ENCODE measurements around the gene MBP.
"Not testable (repeated sequence)": the region's sequence is repeated elsewhere in the genome, so short reads cannot be mapped to it uniquely, and the experiment has no call there.

The MBP gene

DNA sequence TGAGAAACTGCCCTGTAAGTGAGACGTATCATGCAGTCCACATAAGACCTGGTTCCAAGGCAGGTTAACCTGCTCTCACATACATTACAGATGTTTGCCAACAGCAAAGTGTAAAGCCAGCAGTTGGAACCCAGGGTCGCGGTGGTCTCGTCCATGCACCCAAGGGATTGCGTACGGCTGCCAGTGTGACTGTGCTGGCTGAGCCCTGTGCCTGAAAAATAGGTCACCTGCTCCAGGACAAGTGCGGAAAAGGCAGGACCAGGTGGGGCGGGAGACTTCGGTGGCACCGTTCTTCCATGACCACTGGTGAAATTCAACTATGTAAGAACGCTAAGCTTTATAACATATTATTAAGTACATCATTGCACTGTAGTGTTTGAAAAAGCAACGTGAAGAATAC, 110.5 kb downstream of the MBP start:
- H4K20me1 ChIP-seq (ENCODE audit: insufficient read depth) = no peaks in the 10 kb centered on the region
- TF ChIP-seq CTCF (conservative IDR thresholded peaks at IDR 0.05; ENCODE audit: low read depth, low read length) = no peak

DNA sequence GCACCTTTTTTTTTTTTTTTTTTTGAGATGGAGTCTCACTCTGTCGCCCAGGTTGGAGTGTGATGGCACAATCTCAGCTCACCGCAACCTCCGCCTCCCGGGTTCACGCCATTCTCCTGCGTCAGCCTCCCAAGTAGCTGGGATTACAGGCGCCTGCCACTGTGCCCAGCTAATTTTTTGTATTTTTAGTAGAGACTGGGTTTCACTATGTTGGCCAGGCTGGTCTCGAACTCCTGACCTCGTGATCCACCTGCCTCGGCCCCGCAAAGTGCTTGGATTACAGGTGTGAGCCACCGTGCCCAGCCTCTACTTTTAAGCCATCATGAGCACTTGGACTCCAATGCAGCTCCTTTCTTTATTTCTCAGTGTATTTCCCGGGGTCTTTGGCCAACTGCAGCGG, 111.1 kb downstream of the MBP start:
- not testable (repeated sequence) for H3K27ac ChIP-seq; H3K9ac ChIP-seq; H3K4me3 ChIP-seq (IDR thresholded peaks at IDR 0.05; ENCODE audit: insufficient read depth, low read depth, low read length); H3K27me3 ChIP-seq (ENCODE audit: insufficient read depth, low read depth); H4K20me1 ChIP-seq (ENCODE audit: insufficient read depth); H3K36me3 ChIP-seq (ENCODE audit: insufficient read depth); H3K4me2 ChIP-seq; H3K4me1 ChIP-seq (ENCODE audit: low read depth, poor library complexity, severe bottlenecking); H3K79me2 ChIP-seq (ENCODE audit: insufficient read depth, low read depth); H2AFZ ChIP-seq (ENCODE audit: low read depth)

More for the DNA sequence above, 110.5 kb downstream of the MBP start:
- Histone ChIP-seq H3K36me3 (ENCODE audit: insufficient read depth) (no peaks in the 10 kb centered on the region), H2AFZ (ENCODE audit: low read depth) (no peak overlapping the region), H3K27ac (no peak overlapping the region), H3K27me3 (ENCODE audit: insufficient read depth, low read depth) (no peaks in the 10 kb centered on the region), H3K79me2 (ENCODE audit: insufficient read depth, low read depth) (no peaks in the 10 kb centered on the region), H3K4me1 (ENCODE audit: low read depth, poor library complexity, severe bottlenecking) (no peaks in the 10 kb centered on the region), H3K4me2 (no peak overlapping the region), H3K9ac (no peak overlapping the region), H3K4me3 (IDR thresholded peaks at IDR 0.05; ENCODE audit: insufficient read depth, low read depth, low read length) (no peak overlapping the region)

DNA sequence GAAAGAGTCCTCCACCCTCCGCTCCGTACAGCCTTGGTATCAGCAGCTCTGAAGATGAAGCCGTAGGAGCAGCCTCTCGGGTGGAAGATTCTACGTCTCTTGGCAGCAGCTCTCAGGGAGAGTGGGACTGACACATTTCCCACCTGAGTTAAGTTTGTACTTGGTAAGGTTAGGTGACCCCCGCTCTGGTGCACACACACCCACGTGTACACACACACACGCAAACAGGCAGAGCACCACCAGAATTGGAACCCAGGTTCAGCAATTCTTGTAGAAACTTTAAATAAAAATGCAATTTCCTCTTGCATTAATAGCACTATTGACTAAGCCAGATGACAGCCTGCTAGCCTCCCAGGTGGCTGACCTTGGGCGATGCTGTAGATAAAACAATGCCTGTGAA, 111.5 kb downstream of the MBP start:
- no peak overlapping the region for H3K4me2 ChIP-seq
- H3K36me3 ChIP-seq (ENCODE audit: insufficient read depth) = no peaks in the 10 kb centered on the region
- no peak for TF ChIP-seq CTCF (conservative IDR thresholded peaks at IDR 0.05; ENCODE audit: low read depth, low read length)
- no peak overlapping the region for H2AFZ ChIP-seq (ENCODE audit: low read depth)
- no peak overlapping the region for H3K4me3 ChIP-seq (IDR thresholded peaks at IDR 0.05; ENCODE audit: insufficient read depth, low read depth, low read length)
- H4K20me1 ChIP-seq (ENCODE audit: insufficient read depth) = no peaks in the 10 kb centered on the region
- no peak overlapping the region for H3K27ac ChIP-seq
- H3K4me1 ChIP-seq (ENCODE audit: low read depth, poor library complexity, severe bottlenecking) = no peaks in the 10 kb centered on the region
- H3K79me2 ChIP-seq (ENCODE audit: insufficient read depth, low read depth) = no peaks in the 10 kb centered on the region
- no peak overlapping the region for H3K9ac ChIP-seq
- no peaks in the 10 kb centered on the region for H3K27me3 ChIP-seq (ENCODE audit: insufficient read depth, low read depth)

- Histone ChIP-seq H4K20me1 (ENCODE audit: insufficient read depth) (no peaks in the 10 kb centered on the region), H3K36me3 (ENCODE audit: insufficient read depth) (no peaks in the 10 kb centered on the region), H3K4me3 (IDR thresholded peaks at IDR 0.05; ENCODE audit: insufficient read depth, low read depth, low read length) (no peak overlapping the region), H3K27me3 (ENCODE audit: insufficient read depth, low read depth) (no peaks in the 10 kb centered on the region), H3K4me2 (no peak overlapping the region), H3K9ac (no peak overlapping the region), H2AFZ (ENCODE audit: low read depth) (no peak overlapping the region), H3K4me1 (ENCODE audit: low read depth, poor library complexity, severe bottlenecking) (no peaks in the 10 kb centered on the region), H3K79me2 (ENCODE audit: insufficient read depth, low read depth) (no peaks in the 10 kb centered on the region), H3K27ac (no peak overlapping the region)
- TF ChIP-seq CTCF (conservative IDR thresholded peaks at IDR 0.05; ENCODE audit: low read depth, low read length) = no peak
These were observed 112.0 kb downstream of the MBP start for GRCh38 chr18:77020561-77020960.

GRCh38 chr18:77019641-77020040, 112.9 kb downstream of the MBP start:
- Histone ChIP-seq H2AFZ (ENCODE audit: low read depth) (no peak overlapping the region), H3K4me2 (no peak overlapping the region), H4K20me1 (ENCODE audit: insufficient read depth) (no peaks in the 10 kb centered on the region), H3K79me2 (ENCODE audit: insufficient read depth, low read depth) (no peaks in the 10 kb centered on the region), H3K36me3 (ENCODE audit: insufficient read depth) (no peaks in the 10 kb centered on the region), H3K4me3 (IDR thresholded peaks at IDR 0.05; ENCODE audit: insufficient read depth, low read depth, low read length) (no peak overlapping the region), H3K4me1 (ENCODE audit: low read depth, poor library complexity, severe bottlenecking) (no peaks in the 10 kb centered on the region), H3K9ac (no peak overlapping the region), H3K27me3 (ENCODE audit: insufficient read depth, low read depth) (no peaks in the 10 kb centered on the region), H3K27ac (no peak overlapping the region)
- TF ChIP-seq CTCF (conservative IDR thresholded peaks at IDR 0.05; ENCODE audit: low read depth, low read length) = no peak

DNA sequence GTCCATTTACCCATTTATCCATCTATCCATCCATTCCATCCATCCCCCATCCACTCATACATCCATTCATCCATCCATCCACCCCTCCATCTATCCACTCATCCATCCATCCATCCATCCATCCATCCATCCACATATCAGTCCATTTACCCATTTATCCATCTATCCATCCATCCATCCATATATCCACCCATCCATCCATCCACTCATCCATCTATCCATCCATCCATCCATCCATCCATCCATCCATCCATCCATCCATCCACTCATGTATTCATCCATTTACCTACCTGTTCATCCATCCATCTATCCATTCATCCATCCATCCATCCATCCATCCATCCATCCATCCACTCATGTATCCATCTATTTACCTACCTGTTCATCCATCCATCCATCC, 113.9 kb downstream of the MBP start:
- H3K79me2 ChIP-seq (ENCODE audit: insufficient read depth, low read depth); H3K27me3 ChIP-seq (ENCODE audit: insufficient read depth, low read depth); H4K20me1 ChIP-seq (ENCODE audit: insufficient read depth); H3K27ac ChIP-seq; H3K9ac ChIP-seq; H3K4me1 ChIP-seq (ENCODE audit: low read depth, poor library complexity, severe bottlenecking); H3K4me2 ChIP-seq; H2AFZ ChIP-seq (ENCODE audit: low read depth); H3K36me3 ChIP-seq (ENCODE audit: insufficient read depth); H3K4me3 ChIP-seq (IDR thresholded peaks at IDR 0.05; ENCODE audit: insufficient read depth, low read depth, low read length): not testable (repeated sequence)
